ENCODE data around the gene ZNF580. TPM values are rescaled to one million over a fixed set of nuclear protein-coding genes. Genes with fewer than 3 reads are reported as not detected.

ZNF580 gene
- total and polyA plus RNA-seq, 9 of the 15 experiments (the other 6 are each of a cell fraction or from before 2014, with no cell fraction given) = 2.3 to 47.4 (median 6.0) TPM

DNA sequence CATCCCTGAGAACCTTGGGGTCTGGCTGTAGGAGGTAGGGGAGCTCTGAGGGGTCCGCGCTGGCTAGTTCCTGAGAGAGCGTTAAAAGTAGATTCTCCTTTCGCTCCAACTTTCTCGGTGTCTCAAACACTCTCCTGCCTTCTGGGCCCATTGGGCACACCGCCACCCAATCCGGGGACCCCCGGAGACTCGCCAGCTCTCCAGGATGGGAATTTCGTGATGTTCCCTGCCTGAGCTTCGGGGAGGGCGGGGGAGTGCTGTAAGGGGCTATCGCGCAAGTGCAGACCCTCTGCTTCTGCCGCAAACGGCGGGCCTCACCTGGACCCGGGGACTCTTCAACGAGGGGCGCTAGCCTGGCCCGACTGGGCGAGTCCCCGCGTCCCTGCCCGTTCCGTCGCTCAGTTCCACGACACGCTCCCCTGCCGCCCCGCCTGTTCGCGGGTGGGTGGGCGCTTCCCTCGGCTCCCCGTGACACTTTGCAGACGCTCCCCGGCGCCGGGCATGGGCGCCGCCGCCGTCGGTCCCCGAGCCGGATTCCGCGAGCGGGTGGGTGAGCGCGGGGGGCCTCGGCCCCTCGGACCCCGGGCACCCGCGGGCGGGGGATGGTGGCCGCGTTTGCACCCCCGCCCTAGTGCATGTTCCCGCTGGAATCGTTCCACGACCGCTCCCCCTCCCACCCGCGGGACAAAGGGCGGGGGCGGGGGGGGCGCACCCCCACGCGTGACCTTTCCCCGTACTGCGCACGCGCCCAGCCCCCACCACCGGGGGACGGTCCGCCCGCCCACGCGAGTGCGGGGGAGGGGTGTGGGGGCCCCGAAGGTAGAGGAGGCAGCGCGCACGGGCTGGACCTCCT is 7.2 kb downstream of the ZNF580 start, which contains the start of gene CCDC106:
Gene CCDC106 (plus strand): TSS at position 481 of the 853 bp plus-strand sequence. CDS start 835 bp downstream, outside the sequence.
- Histone ChIP-seq H3K9me3 (replicated peaks; ENCODE audit: control insufficient read depth, insufficient read depth, low read depth, low read length) (no peaks in the 10 kb centered on the region), H3K4me2 (ENCODE audit: insufficient read depth, low read length) (peak within 1 kb of the TSS; percentile 90), H4K20me1 (replicated peaks; ENCODE audit: control insufficient read depth, insufficient read depth, low read length) (no peaks in the 10 kb centered on the region), H3K27ac (ENCODE audit: extremely low read depth, low read depth, low read length) (peak within 1 kb of the TSS; percentile 90), H3K4me3 (peak within 1 kb of the TSS; percentile 68), H3K9ac (ENCODE audit: insufficient read depth in 1 of 2, low read depth in 2 of 2, low read length in 2 of 2) (peak within 1 kb of the TSS; percentile 89 to 98), H3K4me1 (replicated peaks in 1 of 2; ENCODE audit: control insufficient read depth in 2 of 2, insufficient read depth in 2 of 2, low read length in 2 of 2) (peaks cover 26 to 78% of the 10 kb centered on the region in 2 experiments), H3K9me1 (ENCODE audit: control insufficient read depth, insufficient read depth, low read length) (no peaks in the 10 kb centered on the region), H3K27me3 (ENCODE audit: control insufficient read depth in 2 of 2, insufficient read depth in 2 of 2, low read length in 2 of 2) (no peaks in the 10 kb centered on the region), H3K79me2 (ENCODE audit: control insufficient read depth, insufficient read depth, low read length) (peaks cover 57% of the 10 kb centered on the region), H3K36me3 (ENCODE audit: control insufficient read depth, insufficient read depth, low read length) (peaks cover 49% of the 10 kb centered on the region; the same call in 2 of the 3 replicates), H2AFZ (ENCODE audit: low read depth, low read length) (peak within 1 kb of the TSS; percentile 95)
- no TSS peak for BruUV-seq (replicated peaks)
- ChIA-PET CTCF (ENCODE audit: low intra/inter-chr PET ratio) (interaction anchor here (0.7 kb wide), 1 partner anchor 13 kb away, joined by 4 read pairs; no protein-coding TSS in a partner anchor), POLR2A (interaction anchor here (0.5 to 1.8 kb wide), 11 partner anchors 10 to 612 kb away, joined by 3 to 7 read pairs (median 3); partner anchors contain the start of gene ZNF865)
- ATAC-seq (peak; percentile 53), FAIRE-seq (peak; percentile 76), DNase-seq (ENCODE audit: extremely low read depth in 1 of 4, low spot score in 3 of 4) (peak; percentile 81 to 86 (median 84))
- intact Hi-C loops (cut with micrococcal nuclease) = no loop called here
- in situ Hi-C loops (cut with MboI) = loop anchor here (25.0 kb wide), 2 partner anchors 511 to 664 kb away; partner anchors contain the start of genes TNNT1 and ZSCAN5A
- 3% methylated on average over 38 of the region's 87 CpGs for WGBS (ENCODE audit: insufficient coverage, low coverage, missing lambda C conversion rate)
- TF ChIP-seq BCOR (IDR thresholded peaks at IDR 0.05) (no peak), BDP1 (IDR thresholded peaks at IDR 0.05; ENCODE audit: insufficient read depth, insufficient read length) (no peak), FOXM1 (IDR thresholded peaks at IDR 0.05; ENCODE audit: low read depth) (peak; percentile 94), FOXM1 (CRISPR knock-in tag; IDR thresholded peaks at IDR 0.05; ENCODE audit: low read depth) (no peak), TOE1 (IDR thresholded peaks at IDR 0.05; ENCODE audit: borderline replicate concordance) (peak; percentile 98), TOE1 (CRISPR knock-in tag; IDR thresholded peaks at IDR 0.05; ENCODE audit: borderline replicate concordance, low read depth) (no peak), MTA3 (IDR thresholded peaks at IDR 0.05; ENCODE audit: borderline replicate concordance) (peak; percentile 78), OTX1 (CRISPR knock-in tag; IDR thresholded peaks at IDR 0.05) (0 out of 2 replicates have a peak, but pooled peaks have one; percentile 40), YY1 (IDR thresholded peaks at IDR 0.05; ENCODE audit: borderline replicate concordance in 1 of 3, control insufficient read depth in 1 of 3, extremely low read depth in 1 of 3, insufficient read depth in 3 of 3, insufficient read length in 1 of 3, insufficient replicate concordance in 2 of 3, low read depth in 1 of 3, low read length in 2 of 3) (peak in 2 of 3 experiments; percentile 54 to 75), GABPA (tag; conservative IDR thresholded peaks at IDR 0.05; ENCODE audit: low read depth) (0 out of 2 replicates have a peak, but pooled peaks have one; percentile 14), ATF1 (CRISPR knock-in tag; IDR thresholded peaks at IDR 0.05) (no peak), ATF1 (tag; IDR thresholded peaks at IDR 0.05) (peak; percentile 59), NONO (IDR thresholded peaks at IDR 0.05; ENCODE audit: low read depth in 2 of 2, low read length in 1 of 2) (peak in 1 of 2 experiments; percentile 78; a peak in 2 of 4 replicates), JUND (IDR thresholded peaks at IDR 0.05; ENCODE audit: borderline replicate concordance, low read depth, low read length) (0 out of 2 replicates have a peak, but pooled peaks have one; percentile 3), JUND (tag; IDR thresholded peaks at IDR 0.05; ENCODE audit: borderline replicate concordance, low read depth, low read length) (no peak), NR1H2 (CRISPR knock-in tag; IDR thresholded peaks at IDR 0.05) (no peak), SIN3B (IDR thresholded peaks at IDR 0.05; ENCODE audit: low read depth) (peak; percentile 42; the same call in 1 of the 2 replicates)
- TF ChIP-seq, protein P1, sequence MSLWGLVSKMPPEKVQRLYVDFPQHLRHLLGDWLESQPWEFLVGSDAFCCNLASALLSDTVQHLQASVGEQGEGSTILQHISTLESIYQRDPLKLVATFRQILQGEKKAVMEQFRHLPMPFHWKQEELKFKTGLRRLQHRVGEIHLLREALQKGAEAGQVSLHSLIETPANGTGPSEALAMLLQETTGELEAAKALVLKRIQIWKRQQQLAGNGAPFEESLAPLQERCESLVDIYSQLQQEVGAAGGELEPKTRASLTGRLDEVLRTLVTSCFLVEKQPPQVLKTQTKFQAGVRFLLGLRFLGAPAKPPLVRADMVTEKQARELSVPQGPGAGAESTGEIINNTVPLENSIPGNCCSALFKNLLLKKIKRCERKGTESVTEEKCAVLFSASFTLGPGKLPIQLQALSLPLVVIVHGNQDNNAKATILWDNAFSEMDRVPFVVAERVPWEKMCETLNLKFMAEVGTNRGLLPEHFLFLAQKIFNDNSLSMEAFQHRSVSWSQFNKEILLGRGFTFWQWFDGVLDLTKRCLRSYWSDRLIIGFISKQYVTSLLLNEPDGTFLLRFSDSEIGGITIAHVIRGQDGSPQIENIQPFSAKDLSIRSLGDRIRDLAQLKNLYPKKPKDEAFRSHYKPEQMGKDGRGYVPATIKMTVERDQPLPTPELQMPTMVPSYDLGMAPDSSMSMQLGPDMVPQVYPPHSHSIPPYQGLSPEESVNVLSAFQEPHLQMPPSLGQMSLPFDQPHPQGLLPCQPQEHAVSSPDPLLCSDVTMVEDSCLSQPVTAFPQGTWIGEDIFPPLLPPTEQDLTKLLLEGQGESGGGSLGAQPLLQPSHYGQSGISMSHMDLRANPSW (CRISPR knock-in tag; IDR thresholded peaks at IDR 0.05) = 0 out of 2 replicates have a peak, but pooled peaks have one; percentile 47
